ENCODE measurements around the gene DMXL1. TPM values are rescaled to one million over a fixed set of nuclear protein-coding genes. Genes with fewer than 3 reads are reported as not detected.

The DMXL1 gene
- total RNA-seq, 4 donors from 2014 or later, result 25.9 to 50.9 (median 30.9) TPM

DNA sequence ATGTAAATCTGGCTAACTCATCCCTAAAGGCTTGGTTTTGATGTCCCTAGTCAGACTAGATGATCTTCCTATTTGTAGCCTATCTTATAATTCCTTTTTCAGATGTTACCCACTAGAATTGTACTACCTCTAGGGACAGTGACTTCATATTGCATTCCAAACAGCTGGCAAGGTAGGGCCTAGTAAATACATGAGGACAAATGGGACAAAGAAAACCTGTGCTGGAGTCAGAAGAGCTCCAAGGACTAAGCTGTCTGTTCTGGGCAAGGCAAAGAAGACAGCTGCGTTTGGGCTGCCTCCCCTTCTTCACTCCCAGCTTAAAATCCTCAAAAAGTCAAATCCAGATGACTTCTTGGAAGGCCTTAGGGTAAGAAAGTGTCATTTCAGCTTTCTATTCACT, 10.0 kb downstream of the DMXL1 start:
- TF ChIP-seq POLR2A (IDR thresholded peaks at IDR 0.05), result no peak
- TF ChIP-seq, protein P1, sequence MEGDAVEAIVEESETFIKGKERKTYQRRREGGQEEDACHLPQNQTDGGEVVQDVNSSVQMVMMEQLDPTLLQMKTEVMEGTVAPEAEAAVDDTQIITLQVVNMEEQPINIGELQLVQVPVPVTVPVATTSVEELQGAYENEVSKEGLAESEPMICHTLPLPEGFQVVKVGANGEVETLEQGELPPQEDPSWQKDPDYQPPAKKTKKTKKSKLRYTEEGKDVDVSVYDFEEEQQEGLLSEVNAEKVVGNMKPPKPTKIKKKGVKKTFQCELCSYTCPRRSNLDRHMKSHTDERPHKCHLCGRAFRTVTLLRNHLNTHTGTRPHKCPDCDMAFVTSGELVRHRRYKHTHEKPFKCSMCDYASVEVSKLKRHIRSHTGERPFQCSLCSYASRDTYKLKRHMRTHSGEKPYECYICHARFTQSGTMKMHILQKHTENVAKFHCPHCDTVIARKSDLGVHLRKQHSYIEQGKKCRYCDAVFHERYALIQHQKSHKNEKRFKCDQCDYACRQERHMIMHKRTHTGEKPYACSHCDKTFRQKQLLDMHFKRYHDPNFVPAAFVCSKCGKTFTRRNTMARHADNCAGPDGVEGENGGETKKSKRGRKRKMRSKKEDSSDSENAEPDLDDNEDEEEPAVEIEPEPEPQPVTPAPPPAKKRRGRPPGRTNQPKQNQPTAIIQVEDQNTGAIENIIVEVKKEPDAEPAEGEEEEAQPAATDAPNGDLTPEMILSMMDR (IDR thresholded peaks at IDR 0.05), result no peak
- 62 to 83% methylated on average over 1 of the region's 1 CpG for WGBS, 2 donors
- Histone ChIP-seq H3K4me3 (no peak overlapping the region), H3K27me3 (no peaks in the 10 kb centered on the region), H3K27ac (no peak overlapping the region), H3K36me3 (peaks cover 0 to 8% (median 0%) of the 10 kb centered on the region in 3 donors), H3K9me3 (no peaks in the 10 kb centered on the region), H3K4me1 (peaks cover 0 to 45% (median 3%) of the 10 kb centered on the region in 3 donors)
- DNase-seq, result no peak
- intact Hi-C loops (cut with DNase I), result no loop called here

DNA sequence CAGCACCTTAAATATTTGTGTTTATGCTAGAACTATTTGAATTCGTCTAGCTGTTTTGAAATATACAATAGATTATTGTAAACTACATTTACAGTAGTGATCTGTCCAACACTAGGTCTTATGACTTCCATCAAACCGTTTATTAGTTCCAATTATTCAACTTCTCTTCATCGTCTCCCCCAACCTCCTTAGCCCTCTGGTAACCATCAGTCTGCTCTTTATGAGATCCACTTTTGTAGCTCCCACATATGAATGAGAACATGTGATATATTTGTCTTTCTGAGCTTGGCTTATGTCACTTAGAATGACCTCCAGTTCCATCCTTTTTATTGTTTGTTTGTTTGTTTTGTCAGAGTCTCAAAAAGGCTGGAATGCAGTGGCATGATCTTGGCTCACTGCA, 11.8 kb downstream of the DMXL1 start:
- Histone ChIP-seq H3K4me1 (peaks cover 0 to 33% (median 3%) of the 10 kb centered on the region in 3 donors), H3K27me3 (no peaks in the 10 kb centered on the region), H3K4me3 (no peak overlapping the region), H3K36me3 (peaks cover 0 to 8% (median 0%) of the 10 kb centered on the region in 3 donors), H3K27ac (no peak overlapping the region), H3K9me3 (no peaks in the 10 kb centered on the region)
- DNase-seq, result no peak
- 73 to 78% methylated on average over 3 of the region's 3 CpGs for WGBS, 2 donors
- TF ChIP-seq POLR2A (IDR thresholded peaks at IDR 0.05), result no peak
- TF ChIP-seq, protein P1 (IDR thresholded peaks at IDR 0.05), result no peak
- intact Hi-C loops (cut with DNase I), result no loop called here

DNA sequence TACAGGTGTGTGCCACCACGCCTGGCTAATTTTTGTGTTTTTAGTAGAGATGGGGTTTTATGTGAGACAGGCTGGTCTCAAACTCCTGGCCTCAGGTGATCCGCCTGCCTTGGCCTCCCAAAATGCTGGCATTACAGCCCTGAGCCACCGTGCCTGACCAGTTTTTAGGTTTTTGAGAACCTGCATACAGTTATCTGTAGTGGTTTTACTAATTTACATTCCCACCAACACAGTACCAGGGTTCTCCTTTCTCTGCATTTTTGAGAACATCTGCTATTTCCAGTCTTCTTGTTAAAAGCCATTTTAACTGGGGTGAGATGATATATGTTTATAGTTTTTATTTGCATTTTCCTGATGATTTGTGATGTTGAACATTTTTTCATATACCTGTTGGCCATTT, 12.8 kb downstream of the DMXL1 start:
- intact Hi-C loops (cut with DNase I), result no loop called here
- peaks cover 0 to 8% (median 0%) of the 10 kb centered on the region in 3 donors for H3K36me3 ChIP-seq
- no peak overlapping the region for H3K4me3 ChIP-seq
- no peaks in the 10 kb centered on the region for H3K27me3 ChIP-seq
- peaks cover 0 to 24% (median 3%) of the 10 kb centered on the region in 3 donors for H3K4me1 ChIP-seq
- 84 to 88% methylated on average over 3 of the region's 3 CpGs for WGBS, 2 donors
- H3K27ac ChIP-seq, result no peak overlapping the region
- no peak for TF ChIP-seq POLR2A (IDR thresholded peaks at IDR 0.05)
- TF ChIP-seq, protein P1 (IDR thresholded peaks at IDR 0.05), result no peak
- no peaks in the 10 kb centered on the region for H3K9me3 ChIP-seq
- no peak for DNase-seq

DNA sequence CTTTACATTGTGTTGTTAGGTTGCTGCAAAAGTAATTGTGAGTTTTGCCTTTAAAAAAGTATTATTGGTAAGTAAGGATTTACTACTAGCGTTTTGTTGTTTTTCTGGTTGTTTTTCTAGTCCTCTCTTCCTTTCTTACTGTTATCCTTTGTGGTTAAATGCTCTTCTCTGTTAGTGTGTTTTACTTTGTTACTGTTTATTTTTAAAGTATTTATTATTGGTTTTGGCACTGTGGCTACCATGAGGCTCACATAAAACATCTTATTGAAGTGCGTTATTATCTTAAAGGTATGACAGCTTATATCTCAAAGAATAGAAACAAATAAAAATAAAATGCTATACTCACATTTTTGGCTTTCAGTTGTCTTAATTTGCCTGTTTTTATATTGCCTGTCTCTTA, 17.6 kb downstream of the DMXL1 start:
- TF ChIP-seq POLR2A (IDR thresholded peaks at IDR 0.05), result no peak
- TF ChIP-seq, protein P1 (IDR thresholded peaks at IDR 0.05), result no peak

DNA sequence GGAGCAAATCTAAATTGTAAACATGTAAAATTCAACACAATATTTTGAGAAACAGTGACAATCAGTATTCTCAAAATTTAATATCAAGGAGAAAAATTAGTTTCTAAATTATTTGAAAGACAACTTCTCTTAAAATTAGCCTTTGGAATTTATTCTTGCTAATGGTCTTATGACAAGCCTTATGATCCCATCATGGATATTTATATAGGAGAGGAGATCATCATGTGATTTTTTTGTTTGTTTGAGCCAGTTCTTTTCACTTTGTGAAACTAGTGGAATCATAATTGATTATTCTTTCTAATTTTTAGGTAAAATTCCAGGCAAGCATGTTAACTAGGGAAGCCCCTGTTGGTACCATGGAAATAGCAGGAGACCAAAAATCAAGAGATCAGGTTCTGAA, 24.7 kb downstream of the DMXL1 start:
- Histone ChIP-seq H3K4me1 (no peaks in the 10 kb centered on the region), H3K27me3 (no peaks in the 10 kb centered on the region), H3K36me3 (peaks cover 0 to 22% (median 3%) of the 10 kb centered on the region in 3 donors), H3K4me3 (no peak overlapping the region), H3K27ac (no peak overlapping the region), H3K9me3 (no peaks in the 10 kb centered on the region)
- TF ChIP-seq, protein P1 (IDR thresholded peaks at IDR 0.05), result no peak
- TF ChIP-seq POLR2A (IDR thresholded peaks at IDR 0.05), result no peak
- intact Hi-C loops (cut with DNase I), result no loop called here
- no peak for DNase-seq

More for the DNA sequence above, 17.6 kb downstream of the DMXL1 start:
- no peaks in the 10 kb centered on the region for H3K27me3 ChIP-seq
- H3K27ac ChIP-seq, result no peak overlapping the region
- H3K9me3 ChIP-seq, result no peaks in the 10 kb centered on the region
- WGBS, 2 donors, result 74 to 86% methylated on average over 2 of the region's 2 CpGs
- no peak for DNase-seq
- H3K4me1 ChIP-seq, result no peaks in the 10 kb centered on the region
- no peak overlapping the region for H3K4me3 ChIP-seq
- H3K36me3 ChIP-seq, result no peaks in the 10 kb centered on the region
- intact Hi-C loops (cut with DNase I), result no loop called here

Measured in esophagus squamous epithelium (tissue), 5 donors.